LNCAP (cell line): ENCODE measurements around the gene GLIS2.

Experiments used
- CTCF ChIP-seq: fragments of 450-650 bp; IDR thresholded peaks from 2 replicates; pipeline ENCODE4 v1.5.1; 2017; ENCODE audit warnings: mild to moderate bottlenecking

GLIS2 gene

GRCh38 chr16:4344983-4345835, 29.3 kb downstream of the GLIS2 start:
- no peak for TF ChIP-seq CTCF

DNA sequence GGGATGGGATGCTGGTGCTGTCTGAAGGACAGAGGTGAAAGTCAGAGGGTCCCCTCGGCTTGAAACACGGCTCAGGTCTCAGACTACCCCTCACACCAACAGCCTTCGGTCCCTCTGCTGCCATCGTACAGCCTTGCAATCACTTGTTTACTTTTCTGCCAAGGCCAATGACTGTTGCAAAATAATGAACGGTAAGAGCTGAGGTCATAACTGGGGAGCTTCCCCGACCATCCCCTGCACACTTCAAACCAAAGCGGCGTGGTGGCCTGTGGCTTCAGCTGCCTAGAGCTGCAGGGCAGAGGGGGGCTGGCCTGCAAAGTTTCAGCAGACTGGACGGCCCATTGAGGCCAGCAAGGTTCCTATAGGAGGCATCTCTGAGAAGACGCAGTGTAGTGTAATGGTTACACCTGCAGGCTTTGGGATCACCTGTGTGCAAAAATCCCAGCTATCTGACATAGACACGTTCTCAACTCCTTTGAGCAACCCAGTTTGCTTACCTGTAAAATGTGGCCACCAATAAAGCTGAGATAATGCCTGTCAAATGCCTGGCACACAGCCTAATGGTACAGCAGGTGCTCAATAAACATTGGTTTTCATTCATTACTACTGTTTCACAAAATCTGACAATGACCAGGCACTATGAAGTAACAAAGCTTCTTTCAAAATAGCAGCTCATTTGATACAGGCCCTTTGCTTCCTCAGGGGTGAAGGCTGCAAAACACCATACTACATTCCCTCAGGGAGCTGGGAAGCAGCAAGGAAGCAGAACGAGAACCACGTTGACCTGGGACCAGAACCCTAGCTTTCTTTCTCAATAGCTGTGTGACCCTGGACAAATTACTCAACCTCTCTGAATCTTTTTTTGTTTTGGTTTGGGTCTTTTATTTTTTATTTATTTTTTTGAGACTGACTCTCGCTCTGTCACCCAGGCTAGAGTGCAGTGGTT, 30.2 kb downstream of the GLIS2 start:
- no peak for TF ChIP-seq CTCF

GRCh38 chr16:4347010-4347409, 31.1 kb downstream of the GLIS2 start:
- TF ChIP-seq CTCF, result no peak

DNA sequence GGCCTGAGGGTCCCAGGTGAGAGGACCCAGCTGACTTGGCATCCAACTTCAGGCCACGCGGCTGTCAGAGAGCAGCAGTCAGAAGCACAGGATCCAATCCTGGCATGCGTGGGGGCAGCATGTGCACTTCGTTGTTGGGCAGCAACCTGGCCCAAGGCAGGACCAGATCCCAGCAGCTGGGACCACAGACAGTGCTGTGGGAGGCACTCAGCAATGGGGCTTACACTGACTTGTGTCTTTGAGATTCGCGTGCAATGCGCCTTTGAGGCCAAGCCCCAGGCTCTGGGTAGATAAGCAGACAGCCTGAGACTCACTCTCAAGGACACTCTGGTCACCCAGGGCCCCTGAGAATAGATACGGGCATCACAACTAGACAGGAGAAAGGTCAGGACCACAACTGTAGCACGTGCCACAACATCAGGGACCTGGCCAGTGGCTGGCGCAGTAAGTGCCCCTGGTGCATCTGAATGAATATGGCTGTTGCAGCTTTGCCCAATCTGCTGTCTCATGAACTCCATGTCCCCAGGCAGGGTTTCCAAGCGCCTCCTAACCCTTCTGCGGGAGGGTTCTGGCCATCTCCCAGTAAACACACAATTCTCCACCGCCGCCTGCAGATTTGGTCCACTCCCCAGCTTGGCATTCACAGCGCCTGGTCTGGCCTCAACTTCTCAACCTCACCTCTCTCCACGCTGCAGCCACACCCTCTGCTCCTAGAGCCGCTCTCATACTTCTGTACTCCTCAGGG, 32.1 kb downstream of the GLIS2 start:
- TF ChIP-seq CTCF, result no peak

DNA sequence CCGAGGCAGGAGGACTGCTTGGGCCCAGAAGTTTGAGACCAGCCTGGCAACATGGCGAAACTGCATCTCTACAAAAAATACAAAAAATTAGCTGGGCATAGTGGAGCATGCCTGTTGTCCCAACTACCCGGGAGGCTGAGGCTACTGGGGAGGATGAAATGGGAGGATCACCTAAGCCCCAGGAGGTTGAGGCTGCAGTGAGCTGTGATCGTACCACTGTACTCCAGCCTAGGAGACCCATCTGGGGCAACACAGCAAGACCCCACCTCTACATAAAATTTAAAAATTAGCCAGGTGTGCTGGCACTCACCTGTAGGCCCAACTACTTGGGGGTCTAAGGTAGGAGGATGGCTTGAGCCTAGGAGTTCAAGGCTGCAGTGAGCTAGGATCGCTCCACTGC, 33.5 kb downstream of the GLIS2 start:
- no peak for TF ChIP-seq CTCF

DNA sequence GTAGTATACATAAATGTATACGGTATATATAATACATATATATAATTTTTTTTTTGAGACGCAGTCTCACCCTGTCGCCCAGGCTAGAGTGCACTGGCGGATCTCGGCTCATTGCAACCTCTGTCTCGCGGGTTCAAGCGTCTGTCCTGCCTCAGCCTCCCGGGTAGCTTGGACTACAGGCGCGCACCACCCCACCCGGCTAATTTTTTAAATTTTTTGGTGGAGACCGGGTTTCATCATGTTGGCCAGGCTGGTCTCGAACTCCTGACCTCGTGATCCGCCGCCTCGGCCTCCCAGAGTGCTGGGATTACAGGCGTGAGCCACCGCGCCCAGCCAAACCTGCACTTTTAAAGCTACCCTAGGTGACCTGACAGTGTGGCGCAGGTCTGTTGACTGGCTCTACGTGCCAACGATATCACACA, 34.5 kb downstream of the GLIS2 start:
- no peak for TF ChIP-seq CTCF
